Left ventricle myocardium inferior (tissue), 1 donor: Measurements from ENCODE around the gene GUCD1. TPM values are rescaled to one million over a fixed set of nuclear protein-coding genes. Genes with fewer than 3 reads are reported as not detected.
"Not testable (repeated sequence)": the region's sequence is repeated elsewhere in the genome, so short reads cannot be mapped to it uniquely, and the experiment has no call there.

Experiments used
- DNase-seq: peaks from one replicate; pipeline ENCODE4 v3.0.0-alpha.2; 2020
- H3K27ac ChIP-seq: fragments of 200-600 bp; replicated peaks from 2 replicates; pipeline ENCODE4 v1.8.0; 2021
- H3K27me3 ChIP-seq: fragments of 200-600 bp; 2 replicates; pipeline ENCODE4 v1.8.0; 2021; ENCODE audit warnings: low read depth
- H3K36me3 ChIP-seq: fragments of 200-600 bp; 2 replicates; pipeline ENCODE4 v1.8.0; 2021
- H3K4me1 ChIP-seq: fragments of 200-600 bp; 2 replicates; pipeline ENCODE4 v1.8.0; 2021
- H3K4me3 ChIP-seq: fragments of 200-600 bp; 2 replicates; pipeline ENCODE4 v1.8.0; 2021; ENCODE audit warnings: mild to moderate bottlenecking, moderate library complexity
- H3K9me3 ChIP-seq: fragments of 200-600 bp; replicated peaks from 2 replicates; pipeline ENCODE4 v1.8.0; 2021
- intact Hi-C: fragments of 100-400 bp; cut with micrococcal nuclease; formaldehyde crosslinking; loops from one replicate; pipeline ENCODE4 v1.11.0; 2022
- total RNA-seq: library from RNA; stranded (reverse); fragmentation: NEBNext Ultra II Directional; extraction: Animal tissue kit (Norgen Biotek cat#: 25700); gene quantifications from one replicate; pipeline ENCODE4 v1.2.1, GENCODE V29; 2021
- TF ChIP-seq, protein P1 (sequence below): fragments of 200-600 bp; IDR thresholded peaks from 2 replicates; pipeline ENCODE4 v1.8.0; 2021; ENCODE audit warnings: antibody characterized with exemption, mild to moderate bottlenecking, borderline replicate concordance
- donor health status: DM: no; HTN: yes; CAD: no; lungs with severe emphysema.

Gene GUCD1
- total RNA-seq, 1 donor from 2014 or later, result 203 TPM

DNA sequence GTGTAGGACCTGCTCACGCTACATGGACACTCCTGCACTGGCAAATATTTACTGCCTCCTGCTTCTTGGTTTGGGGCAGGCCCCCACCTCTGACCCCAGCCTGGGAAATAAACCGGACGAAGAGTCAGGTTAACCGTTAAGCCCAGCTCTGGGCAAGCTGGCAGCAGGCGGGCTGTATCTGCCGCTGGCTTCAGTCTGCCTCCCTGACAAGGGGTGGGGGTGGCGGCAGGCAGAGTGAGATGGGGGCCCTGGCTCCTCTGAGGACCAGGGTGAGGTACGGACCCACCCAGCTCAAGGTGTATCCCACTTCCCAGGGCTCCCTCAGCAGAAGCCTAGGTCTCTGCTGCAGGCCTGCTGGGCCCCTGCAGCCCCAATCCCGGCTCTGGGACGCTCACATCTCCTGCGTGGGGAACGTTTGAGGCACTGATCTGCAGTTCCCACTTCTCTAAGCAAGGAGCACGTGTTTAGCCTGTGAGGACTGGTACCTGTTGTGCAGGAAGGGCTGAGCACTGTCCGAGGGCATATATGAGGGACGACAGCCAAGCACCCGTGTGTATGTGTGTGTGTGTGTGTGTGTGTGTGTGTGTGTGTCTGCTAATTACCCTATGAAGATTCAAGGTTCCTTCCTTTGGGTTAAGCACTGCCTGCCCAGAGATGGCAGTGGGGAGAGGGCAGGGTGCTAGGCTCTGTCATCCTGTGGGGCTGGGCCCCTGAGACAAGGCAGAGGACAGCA is 39.1 kb upstream of the GUCD1 start:
- H3K4me3 ChIP-seq, result peak overlapping the region; percentile 74
- TF ChIP-seq, protein P1, sequence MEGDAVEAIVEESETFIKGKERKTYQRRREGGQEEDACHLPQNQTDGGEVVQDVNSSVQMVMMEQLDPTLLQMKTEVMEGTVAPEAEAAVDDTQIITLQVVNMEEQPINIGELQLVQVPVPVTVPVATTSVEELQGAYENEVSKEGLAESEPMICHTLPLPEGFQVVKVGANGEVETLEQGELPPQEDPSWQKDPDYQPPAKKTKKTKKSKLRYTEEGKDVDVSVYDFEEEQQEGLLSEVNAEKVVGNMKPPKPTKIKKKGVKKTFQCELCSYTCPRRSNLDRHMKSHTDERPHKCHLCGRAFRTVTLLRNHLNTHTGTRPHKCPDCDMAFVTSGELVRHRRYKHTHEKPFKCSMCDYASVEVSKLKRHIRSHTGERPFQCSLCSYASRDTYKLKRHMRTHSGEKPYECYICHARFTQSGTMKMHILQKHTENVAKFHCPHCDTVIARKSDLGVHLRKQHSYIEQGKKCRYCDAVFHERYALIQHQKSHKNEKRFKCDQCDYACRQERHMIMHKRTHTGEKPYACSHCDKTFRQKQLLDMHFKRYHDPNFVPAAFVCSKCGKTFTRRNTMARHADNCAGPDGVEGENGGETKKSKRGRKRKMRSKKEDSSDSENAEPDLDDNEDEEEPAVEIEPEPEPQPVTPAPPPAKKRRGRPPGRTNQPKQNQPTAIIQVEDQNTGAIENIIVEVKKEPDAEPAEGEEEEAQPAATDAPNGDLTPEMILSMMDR, result no peak
- no peak for DNase-seq
- H3K9me3 ChIP-seq, result no peaks in the 10 kb centered on the region
- no peaks in the 10 kb centered on the region for H3K27me3 ChIP-seq
- H3K36me3 ChIP-seq, result peaks cover 5% of the 10 kb centered on the region
- H3K27ac ChIP-seq, result no peak overlapping the region
- H3K4me1 ChIP-seq, result peaks cover 15% of the 10 kb centered on the region
- intact Hi-C loops, result no loop called here

GRCh38 chr22:24593559-24593835 is 38.6 kb upstream of the GUCD1 start:
- intact Hi-C loops, H3K9me3 ChIP-seq, H3K27me3 ChIP-seq, DNase-seq, H3K36me3 ChIP-seq: not testable (repeated sequence)
- Histone ChIP-seq H3K27ac (peak overlapping the region; percentile 81), H3K4me3 (peak overlapping the region; percentile 74), H3K4me1 (peaks cover 15% of the 10 kb centered on the region)

DNA sequence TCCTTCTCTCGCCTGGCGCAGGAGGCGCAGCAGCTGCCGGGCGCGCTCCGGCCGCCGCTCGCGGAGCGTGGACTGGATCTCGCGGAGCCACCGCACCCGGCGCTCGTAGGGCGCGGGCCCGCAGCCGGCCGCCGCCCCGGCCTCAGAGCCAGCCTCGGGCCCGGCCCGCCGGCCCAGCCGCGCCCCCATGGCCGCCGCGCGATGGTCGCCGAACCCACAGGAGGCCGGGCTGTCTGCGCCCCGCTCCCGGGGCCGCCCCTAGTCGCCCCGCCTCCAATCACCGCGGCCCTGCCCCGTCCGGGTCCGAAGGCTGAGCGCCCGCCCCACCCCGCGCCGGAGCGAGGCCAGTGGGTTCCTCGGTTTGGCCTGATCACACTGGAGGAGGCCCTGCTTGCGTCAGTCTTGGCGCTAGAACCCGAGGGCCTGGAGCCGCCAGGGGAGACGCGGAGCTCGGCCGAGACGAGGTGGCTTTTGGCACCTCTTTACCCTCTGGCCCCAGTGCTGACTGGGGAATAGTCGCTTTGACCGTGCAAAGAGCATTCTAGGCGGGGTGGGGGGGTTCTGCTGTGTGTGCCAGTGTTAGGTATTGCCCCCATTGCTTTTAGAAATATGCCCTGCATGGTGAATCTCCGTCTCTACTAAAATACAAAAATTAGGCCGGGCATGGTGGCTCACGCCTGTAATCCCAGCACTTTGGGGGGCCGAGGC is 38.1 kb upstream of the GUCD1 start, which contains the start of gene LRRC75B:
Gene LRRC75B (minus strand): TSS at position 223 of the 708 bp plus-strand sequence. CDS start 34 bp downstream, at position 189.
- H3K4me1 ChIP-seq, result peaks cover 15% of the 10 kb centered on the region
- peak within 1 kb of the TSS; percentile 81 for H3K27ac ChIP-seq
- peak; percentile 93 for DNase-seq
- H3K27me3 ChIP-seq, result no peaks in the 10 kb centered on the region
- intact Hi-C loops, result no loop called here
- TF ChIP-seq, protein P1, result no peak
- H3K36me3 ChIP-seq, result peaks cover 8% of the 10 kb centered on the region
- H3K4me3 ChIP-seq, result peak within 1 kb of the TSS; percentile 74
- H3K9me3 ChIP-seq, result no peaks in the 10 kb centered on the region

DNA sequence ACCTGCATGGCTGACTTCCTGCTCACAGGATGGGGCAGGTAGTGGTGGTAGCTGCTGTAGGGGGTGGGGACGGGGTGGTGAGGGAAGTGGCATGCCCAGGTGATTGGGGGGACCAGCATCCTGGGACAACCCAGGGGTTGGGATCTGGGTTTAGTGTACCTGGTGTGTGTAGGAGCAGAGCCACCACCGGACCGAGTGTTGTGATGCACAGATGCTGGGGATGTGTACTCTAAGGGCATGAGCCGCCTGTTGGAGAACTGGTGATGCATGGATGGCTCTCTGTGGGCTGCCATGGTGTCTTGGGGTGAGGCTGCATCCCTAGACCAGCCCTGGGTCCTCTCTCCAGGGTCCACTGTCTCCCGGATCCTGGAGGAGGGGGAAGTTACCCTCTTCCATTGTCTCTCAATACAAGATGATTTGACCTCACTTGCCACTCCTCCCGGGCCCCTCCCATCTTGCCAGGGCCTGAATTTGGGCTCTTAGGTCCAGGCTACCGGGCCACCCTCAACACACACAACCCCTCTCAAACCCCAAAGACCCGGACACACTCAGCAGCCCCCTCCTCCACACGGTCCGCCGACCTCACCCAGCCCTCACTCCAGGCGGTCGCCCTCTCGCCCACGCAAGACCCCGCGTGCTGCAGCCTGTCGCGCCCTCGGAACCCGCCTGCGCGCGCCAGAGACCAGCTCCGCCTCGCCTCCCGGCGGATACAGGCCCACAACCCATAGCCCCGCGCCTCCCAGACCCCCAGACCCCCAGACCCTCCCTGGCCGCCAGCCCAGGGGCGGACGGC is 37.3 kb upstream of the GUCD1 start:
- no peaks in the 10 kb centered on the region for H3K9me3 ChIP-seq
- TF ChIP-seq, protein P1, result no peak
- H3K36me3 ChIP-seq, result peaks cover 10% of the 10 kb centered on the region
- H3K4me1 ChIP-seq, result peaks cover 15% of the 10 kb centered on the region
- no peaks in the 10 kb centered on the region for H3K27me3 ChIP-seq
- peak overlapping the region; percentile 74 for H3K4me3 ChIP-seq
- DNase-seq, result no peak
- intact Hi-C loops, result no loop called here
- H3K27ac ChIP-seq, result peak overlapping the region; percentile 81

GRCh38 chr22:24591286-24591830 is 36.4 kb upstream of the GUCD1 start:
- intact Hi-C loops, result no loop called here
- Histone ChIP-seq H3K4me3 (no peak overlapping the region), H3K4me1 (peaks cover 15% of the 10 kb centered on the region), H3K27ac (no peak overlapping the region), H3K36me3 (peaks cover 10% of the 10 kb centered on the region), H3K9me3 (no peaks in the 10 kb centered on the region), H3K27me3 (no peaks in the 10 kb centered on the region)
- DNase-seq, result no peak
- TF ChIP-seq, protein P1, result no peak
